GM04504 (cell line): ENCODE data around the gene GGN.
"Not testable (repeated sequence)": the region's sequence is repeated elsewhere in the genome, so short reads cannot be mapped to it uniquely, and the experiment has no call there.

Experiments
- DNase-seq: peaks from one replicate; pipeline ENCODE4 v3.0.0-alpha.2; 2012; ENCODE audit warnings: low read depth

The GGN gene

DNA sequence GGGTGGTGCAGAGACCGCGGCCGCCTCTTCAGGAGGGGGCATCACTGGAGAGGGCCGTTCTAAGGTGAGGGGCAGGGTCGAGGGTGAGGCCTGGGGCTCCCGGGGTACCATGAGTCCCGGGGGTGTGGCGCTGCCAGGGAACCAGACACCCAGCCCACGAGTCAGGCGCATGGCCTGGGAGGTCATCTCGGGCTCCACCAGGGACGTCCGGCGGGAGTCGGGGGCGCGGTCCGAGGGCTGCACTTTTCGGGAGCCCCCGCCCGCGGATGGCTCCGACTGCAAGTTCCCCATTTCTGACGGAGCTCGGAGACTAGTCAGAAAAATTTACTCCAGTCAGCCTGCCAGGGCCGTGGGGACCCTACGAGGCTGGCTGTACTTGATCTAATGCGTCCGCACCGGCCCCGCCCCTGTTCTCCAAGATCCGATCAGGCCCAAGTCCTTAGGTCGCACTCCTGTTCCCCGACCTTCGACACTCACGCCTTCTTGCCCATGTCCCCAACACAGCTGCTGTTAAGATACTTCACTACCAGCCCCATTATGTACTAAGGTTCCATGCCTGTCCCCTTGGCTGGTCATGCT, 774 bp downstream of the GGN start:
- no peak for DNase-seq

DNA sequence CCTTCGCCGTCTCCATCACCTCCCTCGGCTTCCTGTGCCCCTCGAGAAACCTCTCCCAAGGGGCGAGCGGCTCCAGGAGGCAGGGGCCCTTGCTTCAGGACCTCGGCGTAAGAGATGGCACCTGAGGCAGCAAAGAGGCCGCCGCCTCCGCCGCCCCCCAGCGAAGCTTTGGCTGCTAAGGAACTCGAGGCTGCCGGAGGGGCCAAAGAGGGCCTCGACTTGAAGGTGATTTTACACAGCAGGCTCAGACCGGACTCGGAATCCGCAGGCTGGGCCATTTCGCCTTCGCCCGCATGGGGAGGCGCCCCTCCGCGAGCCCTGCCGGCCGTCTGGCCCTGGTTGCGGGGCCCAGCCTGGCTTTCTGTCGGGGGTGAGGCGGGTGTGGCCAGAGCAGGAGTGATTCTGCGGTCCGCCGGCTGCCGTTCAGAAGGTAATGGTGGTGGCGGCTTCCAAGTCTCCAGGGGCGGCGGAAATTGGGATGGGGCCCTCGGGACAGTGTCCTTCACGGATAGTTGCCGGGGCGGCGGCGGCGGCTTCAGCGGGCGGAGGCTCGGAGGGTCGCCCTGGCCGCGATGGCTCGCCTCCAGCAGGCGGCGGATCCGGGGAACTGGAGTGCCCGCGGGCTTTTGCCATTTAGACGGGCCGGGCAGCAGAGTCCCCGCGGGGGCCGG, 1.4 kb downstream of the GGN start:
- DNase-seq: no peak

DNA sequence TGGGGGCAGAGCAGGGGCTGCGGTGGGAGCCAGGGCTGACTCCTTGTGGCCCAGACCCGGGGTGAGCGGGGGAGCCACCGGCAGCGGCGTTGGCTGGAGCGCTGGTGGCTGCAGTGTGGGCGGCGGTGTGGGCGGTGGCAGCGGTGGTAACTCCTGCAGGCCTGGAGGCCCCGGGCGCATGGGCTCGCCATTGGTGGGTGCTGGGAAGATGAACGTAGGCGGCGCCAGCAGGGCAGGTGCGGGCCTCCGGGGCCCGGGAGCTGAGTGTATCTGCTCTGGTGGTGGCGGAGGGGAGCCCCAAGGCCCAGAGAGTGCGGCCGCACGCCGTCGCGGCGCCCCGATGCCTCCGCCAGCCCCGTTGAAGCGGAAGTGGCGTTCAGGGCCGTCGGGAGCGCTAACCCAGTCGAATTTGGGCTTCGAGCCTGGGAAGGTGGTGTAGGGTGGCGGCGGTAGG, 2.0 kb downstream of the GGN start:
- DNase-seq: no peak

DNA sequence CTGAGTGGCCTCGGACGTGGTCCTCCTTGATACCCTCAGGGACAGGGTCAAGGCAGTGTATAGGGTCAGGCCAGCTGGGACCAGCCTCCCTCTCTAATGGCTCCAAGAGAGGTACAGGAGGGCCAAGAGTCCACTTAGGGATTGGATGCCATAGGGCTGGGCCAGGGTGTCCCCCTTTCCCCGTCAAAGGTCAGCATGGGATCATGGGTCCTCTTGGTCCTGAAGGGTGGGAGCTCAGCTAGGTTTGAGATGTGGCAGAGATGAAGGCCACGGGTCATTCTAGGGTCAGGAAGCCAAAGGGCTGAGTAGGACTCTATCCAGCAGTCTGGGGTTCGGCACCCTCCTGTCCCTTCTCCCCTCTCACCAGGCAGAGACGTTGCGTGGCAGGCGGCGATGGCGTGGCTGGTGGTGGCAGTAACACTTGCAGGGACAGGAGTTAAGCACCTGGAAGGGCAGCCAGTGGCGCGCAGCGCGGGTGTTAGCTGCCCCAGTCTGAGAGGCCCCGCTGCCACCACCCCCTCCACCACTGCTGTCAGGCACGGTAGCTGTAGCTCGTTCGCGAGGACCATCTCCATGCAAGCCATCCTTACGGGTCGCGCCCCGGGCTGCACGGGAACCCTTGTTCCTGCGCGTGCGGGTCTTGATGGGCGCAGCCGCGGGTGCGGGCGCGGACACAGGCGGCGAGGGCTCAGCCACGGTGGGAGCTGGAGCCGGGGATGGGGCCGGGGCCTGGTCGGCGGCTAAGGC, 2.6 kb downstream of the GGN start:
- DNase-seq: no peak

DNA sequence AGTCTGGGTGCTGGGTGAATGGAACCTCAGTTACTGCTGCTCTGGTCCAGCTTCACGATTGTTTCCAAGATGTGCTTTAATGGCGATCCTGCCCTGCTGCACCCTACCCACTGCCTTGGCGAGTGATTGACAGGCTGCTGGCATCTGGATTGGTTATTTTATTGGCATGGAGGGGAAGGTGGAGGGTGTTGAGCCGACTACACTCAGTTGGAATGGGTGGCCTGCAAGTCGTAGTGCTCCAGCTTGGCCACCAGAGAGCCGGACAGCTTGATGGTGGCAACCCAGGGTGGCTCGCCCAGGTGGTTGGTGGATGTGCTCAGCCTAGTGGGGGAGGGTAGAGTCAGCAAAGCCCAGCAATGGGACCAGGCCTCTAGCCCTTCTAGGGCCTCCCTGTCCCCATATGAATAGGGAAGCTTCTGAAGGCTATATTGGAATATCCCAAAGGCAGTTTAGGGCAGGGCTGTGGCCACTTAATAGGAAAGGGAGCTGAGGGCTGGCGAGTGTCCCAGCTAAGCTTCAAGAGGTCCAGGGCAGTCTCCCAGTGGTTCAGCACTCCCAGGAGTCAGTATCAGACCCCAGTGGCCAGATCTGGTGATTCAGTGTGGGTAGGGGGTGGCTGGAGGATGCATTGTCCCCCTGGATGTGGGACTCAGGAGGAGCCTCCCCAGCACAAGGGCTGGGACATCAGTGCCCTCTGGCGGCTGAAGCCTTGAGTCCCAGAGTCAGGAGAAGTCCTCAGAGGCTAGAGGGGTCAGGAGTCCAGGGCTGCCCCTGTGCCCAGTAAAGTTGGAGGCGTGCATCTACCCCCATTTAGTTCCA, 3.4 kb downstream of the GGN start:
- no peak for DNase-seq

DNA sequence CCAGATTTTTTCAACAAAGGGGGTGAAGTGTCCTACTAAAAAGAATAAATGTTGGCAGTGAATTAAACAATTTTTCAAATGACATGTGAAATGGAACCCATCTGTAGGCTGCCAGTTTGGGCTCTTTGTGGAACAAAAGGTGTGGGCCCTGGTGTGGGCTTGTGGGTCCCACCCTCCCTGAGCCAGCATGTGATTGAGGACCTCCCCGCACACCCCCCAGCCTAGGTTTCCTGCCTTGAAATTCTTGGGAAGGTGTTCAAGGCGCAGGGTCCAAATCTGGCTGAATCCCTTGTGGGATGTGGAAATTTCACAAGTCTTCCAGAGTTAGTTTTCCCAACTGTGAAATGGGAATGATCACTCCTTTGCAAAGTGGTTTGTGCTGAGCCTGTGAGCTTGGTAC, 4.1 kb downstream of the GGN start:
- no peak for DNase-seq

DNA sequence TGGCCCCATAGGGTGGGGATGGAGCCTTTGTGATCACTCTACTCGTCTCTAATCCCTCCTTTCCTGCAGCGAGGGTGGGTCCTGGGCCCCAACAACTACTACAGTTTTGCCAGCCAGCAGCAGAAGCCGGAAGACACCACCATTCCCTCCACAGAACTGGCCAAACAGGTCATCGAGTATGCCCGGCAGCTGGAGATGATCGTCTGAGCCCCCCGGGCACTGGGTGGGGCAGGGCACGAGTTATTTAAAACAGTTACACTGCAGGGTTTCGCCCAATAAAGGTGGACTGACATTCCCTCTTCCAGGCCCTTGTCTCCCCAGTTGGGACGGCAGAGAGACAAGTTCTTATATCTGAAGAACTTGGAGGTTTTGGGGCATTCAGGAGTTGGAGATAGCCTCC, 4.7 kb downstream of the GGN start:
- no peak for DNase-seq

DNA sequence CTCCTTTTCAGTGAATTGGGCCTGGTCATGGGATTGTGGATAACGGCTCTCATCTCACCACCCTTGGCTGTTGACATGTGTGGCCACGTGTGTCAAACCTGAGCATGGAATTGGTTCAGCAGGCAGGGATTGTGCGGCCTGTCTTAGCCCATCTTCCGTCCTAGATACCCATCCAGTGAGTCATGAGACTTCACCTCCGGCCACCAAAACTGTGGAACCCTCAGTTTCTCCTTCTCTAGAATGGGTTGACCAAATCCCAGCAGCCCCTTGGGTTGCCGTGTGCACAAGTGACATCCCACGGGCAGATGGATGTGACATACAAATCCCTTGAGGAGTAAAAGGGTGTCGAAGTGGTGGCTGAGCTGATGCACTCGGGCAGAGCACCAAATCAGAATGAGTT, 6.7 kb downstream of the GGN start:
- no peak for DNase-seq

DNA sequence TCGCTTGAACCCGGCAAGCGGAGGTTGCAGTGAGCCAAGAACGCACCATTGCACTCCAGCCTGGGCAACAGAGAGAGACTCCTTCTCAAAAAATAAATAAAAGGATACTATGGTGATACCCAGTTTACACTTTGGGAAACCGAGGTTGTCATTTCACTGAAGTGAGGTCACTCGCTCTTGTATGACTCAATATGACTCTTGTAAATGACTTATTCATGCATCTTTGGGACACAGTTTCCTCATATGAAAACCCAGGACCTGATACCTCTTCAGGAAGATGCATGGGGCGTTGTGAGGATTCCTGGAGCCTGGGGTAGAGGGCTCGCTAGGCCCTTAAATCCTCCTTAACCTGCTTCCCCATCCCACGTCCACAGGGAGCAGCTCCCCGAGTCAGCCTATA, 9.0 kb downstream of the GGN start:
- no peak for DNase-seq

DNA sequence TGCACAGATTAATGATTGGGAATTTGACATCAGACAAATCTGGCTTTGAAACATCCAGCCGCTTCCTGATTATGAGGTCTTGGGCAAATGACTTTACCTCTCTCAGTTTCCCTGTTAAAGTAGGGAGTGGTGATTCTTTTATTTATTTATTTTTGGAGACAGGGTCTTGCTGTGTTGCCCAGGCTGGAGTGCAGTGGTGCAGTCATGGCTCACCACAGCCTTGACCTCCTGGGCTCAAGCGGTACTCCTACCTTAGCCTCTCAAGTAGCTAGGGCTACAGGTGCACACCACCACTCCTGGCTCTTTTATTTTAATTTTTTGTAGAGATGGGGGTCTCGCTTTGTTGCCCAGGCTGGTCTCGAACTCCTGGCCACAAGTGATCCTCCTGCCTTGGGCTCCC, 10.8 kb downstream of the GGN start:
- DNase-seq: no peak

DNA sequence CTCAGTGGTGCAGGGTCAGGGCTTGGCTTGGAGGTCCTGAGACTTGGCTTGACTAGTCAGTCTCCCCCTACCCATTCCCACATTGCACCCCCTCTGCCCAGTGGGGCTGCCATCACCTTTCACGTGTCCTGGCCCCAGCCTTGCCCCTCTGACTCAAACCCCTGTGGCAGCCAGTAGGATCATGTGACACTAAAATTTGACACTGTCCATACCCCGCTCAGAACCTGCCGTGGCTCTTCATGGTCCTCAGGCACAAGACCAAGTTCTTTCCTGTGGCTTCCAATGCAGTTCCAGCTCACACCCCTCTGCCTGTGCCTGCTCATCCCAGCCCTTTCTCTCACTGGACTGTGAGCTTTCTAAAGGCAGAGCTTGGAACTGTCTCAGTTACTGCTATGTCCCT, 11.3 kb downstream of the GGN start:
- DNase-seq: no peak

DNA sequence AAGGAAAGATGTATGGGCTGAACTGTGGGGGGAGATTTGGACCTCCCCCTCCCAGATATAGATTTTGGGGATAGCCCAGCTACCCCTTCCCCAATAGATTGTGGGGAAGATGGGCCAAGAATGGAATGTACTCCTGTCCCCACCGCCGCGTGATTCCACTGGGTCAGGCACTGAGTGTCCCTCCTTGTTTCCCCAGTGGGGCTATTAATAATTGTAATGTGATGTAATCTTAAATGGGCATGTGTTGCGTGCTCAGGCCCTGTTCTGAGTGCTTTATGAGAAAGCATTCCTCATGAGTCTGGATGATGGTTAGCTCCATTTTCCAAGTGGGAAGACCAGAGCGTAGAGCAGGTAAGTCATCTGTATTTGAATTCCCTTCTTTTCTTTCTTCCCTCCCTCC, 12.1 kb downstream of the GGN start:
- DNase-seq: no peak

DNA sequence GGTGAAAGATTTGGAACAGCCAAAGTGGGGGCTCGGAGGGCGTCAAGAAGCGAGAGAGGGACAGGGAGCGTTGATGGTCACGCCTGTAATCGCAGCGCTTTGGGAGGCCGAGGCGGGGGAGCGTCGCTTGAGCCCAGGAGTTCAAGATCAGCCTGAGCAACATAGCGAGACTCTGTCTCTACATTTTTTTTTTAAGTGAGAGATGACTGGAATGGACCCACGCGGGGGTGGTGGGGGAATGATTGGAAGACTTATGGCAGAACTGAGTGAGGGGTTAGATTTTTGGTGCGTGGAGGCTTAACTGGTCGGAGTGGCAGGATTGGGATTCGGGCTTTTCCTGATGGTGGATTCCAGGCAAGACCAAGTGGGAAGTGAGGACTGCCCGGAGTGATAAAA, 12.7 kb downstream of the GGN start:
- DNase-seq: no peak

DNA sequence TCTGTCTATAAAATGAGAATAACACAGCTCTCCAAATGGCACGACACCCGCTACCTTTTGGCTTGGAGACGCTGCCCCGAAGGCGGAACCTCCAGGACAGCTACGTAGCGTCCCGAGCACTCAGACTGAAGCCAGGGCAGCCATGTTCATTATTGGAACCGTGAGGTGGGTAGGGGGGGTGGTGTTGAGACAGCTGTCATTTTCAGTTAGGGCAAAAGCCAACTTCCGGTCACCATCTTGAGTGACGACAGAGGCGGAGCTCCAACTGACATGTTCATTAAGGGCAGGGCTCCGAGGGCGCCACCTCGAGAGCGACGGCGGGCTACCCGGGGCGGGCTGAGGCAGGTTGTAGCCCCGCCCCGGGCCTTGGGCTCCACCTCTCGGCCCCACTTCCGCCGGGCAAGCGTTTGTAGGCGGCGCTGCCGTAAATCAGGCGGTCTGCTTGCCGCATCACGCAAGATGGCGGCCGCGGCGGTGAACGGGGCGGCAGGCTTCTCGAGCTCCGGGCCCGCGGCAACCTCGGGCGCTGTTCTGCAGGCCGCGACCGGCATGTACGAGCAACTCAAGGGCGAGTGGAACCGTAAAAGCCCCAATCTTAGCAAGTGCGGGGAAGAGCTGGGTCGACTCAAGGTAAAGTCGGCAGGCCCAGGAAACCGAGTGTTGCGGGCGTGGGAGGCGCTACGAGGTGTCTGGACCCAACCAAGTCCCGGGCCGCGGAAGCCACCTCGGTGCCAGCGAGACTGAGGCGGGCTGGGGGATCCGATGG, 13.3 kb downstream of the GGN start, which contains the start of gene PSMD8:
Gene PSMD8 (plus strand): TSS at position 240 of the 766 bp plus-strand sequence. CDS start 31 bp downstream, at position 271.
- peak; percentile 97 for DNase-seq

DNA sequence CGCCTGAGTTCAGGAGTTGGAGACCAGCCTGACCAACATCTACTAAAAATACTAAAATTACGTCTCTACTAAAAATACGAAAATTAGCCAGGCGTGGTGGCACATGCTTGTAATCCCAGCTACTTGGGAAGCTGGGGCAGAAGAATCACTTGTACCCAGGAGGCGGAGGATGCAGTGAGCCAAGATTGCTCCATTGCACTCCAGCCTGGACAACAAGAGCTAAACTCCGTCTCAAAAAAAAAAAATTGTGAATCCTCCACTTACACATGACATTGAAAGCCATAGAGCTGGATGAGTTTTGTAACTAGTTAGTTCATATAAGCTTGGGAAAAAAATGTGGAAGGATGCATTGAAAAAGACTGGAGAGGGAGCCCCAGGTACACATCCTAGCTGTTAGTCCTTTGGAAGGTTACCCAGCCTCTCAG, 13.9 kb downstream of the GGN start:
- DNase-seq: no peak

DNA sequence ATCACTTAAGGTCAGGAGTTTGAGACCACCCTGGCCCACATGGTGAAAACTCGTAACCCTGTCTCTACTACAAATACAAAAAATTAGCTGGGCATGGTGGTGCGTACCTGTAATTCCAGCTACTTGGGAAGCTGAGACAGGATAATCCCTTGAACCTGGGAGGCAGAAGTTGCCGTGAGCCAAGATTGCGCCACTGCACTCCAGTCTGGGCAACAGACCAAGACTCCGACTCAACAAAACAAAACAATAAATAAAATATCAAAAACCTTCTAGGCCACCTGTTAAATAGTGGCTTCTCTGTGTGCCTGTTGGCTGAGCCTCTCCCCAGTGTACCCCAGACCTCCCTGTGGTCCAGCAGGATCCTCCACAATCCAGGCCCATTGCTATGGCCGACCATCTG, 16.8 kb downstream of the GGN start:
- no peak for DNase-seq

DNA sequence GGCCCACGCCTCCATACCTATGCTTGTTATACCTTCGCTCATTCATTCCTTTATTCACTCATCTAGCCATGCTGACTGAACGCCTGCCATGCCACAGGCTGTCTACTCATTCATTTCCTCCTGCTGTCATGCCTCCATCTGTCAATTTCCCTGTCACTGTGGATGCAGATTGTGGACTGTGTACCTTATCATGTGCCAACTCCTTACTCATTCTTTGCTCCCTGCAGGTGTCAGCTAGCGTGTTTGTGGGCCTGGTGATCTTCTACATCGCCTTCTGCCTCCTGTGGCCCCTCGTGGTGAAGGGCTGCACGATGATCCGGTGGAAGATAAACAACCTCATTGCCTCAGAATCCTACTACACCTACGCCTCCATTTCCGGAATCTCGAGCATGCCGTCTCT, 17.5 kb downstream of the GGN start:
- no peak for DNase-seq

DNA sequence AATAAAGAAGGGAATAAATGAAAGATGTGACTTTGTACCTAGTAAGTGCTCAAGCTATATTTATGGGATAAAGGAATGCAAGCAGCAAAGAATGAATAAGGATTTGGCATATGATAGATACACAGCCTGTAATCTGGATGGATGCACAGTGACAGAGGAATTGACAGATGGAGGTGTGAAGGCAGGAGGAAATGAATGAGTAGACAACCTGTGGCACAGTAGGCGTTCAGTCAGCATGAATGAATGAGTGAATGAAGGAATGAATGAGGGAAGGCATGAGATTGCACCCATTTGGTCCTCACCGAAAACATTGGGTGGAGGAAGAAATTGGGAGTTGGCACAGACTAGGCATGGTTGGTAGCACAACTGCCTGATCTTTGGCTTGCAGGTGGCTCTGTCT, 18.2 kb downstream of the GGN start:
- DNase-seq: no peak

DNA sequence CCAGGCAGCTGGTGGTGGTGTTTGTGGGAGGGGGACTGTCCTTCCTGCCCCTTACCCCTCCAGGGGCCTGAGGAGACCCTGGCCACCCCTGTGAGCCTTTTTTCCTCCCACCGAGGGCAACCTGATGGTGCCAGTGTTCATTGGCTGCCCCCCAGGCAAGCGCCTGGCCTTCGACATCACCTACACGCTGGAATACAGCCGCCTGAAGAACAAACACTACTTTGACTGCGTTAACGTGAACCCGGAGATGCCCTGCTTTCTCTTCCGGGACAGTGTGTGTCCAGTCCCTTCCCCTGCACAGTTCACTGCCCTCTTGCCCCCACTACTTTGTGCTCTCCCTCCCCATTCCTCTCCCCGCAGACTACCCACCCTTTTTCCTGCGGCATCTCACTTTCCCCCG, 20.8 kb downstream of the GGN start:
- no peak for DNase-seq

DNA sequence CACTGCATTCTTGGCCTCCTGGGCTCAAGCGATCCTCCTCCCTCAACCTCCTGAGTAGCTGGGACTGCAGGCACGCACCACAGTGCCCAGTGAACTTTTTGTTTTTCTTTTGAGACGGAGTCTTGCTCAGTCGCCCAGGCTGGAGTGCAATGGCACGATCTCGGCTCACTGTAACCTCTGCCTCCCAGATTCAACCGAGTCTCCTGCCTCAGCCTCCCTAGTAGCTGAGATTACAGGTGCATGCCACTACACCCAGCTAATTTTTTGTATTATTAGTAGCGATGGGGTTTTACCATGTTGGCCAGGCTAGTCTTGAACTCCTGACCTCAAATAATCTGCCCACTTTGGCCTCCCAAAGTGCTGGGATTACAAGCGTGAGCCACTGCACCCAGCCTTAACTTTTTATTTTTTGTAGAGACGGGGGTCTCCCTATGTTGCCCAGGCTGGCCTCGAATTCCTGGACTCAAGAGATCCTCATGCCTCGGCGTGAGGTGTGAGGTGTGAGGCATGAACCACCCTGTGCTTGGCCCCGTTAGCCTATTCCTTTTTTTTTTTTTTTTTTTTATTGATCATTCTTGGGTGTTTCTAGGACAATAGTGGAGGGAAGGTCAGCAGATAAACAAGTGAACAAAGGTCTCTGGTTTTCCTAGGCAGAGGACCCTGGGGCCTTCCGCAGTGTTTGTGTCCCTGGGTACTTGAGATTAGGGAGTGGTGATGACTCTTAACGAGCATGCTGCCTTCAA, 24.7 kb downstream of the GGN start:
- not testable (repeated sequence) for DNase-seq
